Keratinocyte (primary cell): ENCODE data around the gene RHEB. TPM values are rescaled to one million over a fixed set of nuclear protein-coding genes. Genes with fewer than 3 reads are reported as not detected.

Experiments used
- DNase-seq: peaks from one replicate; pipeline ENCODE4 v3.0.0-alpha.2; 2011; ENCODE audit warnings: low read depth, missing footprints, low spot score
- FAIRE-seq: peaks from 2 replicates; lab custom pipeline; 2011; peaks lifted over from hg19 to GRCh38; lab: Jason Lieb, UNC
- H2AFZ ChIP-seq: 2 replicates; pipeline ENCODE4 v1.6.0; 2012; ENCODE audit warnings: low read length, control low read depth, inconsistent platforms; ENCODE audit not compliant: control insufficient read depth
- H3K27ac ChIP-seq: 2 replicates; pipeline ENCODE4 v1.5.1; 2011; ENCODE audit warnings: low read length; ENCODE audit not compliant: control insufficient read depth, insufficient read depth
- H3K27me3 ChIP-seq: 3 replicates; pipeline ENCODE4 v1.6.0; 2011; ENCODE audit warnings: low read length; ENCODE audit not compliant: control insufficient read depth, insufficient read depth; ENCODE audit errors: extremely low read depth
- H3K36me3 ChIP-seq, 2 experiments: 2 replicates in 1 of 2; 3 replicates in 1 of 2; pipeline ENCODE4 v1.5.1; 2011; ENCODE audit warnings: low read length in 2 of 2, mild to moderate bottlenecking in 1 of 2; ENCODE audit not compliant: control insufficient read depth in 2 of 2, insufficient read depth in 2 of 2; ENCODE audit errors: extremely low read depth in 1 of 2
- H3K4me1 ChIP-seq: 3 replicates; pipeline ENCODE4 v1.5.1; 2011; ENCODE audit warnings: low read length; ENCODE audit not compliant: control insufficient read depth, insufficient read depth; ENCODE audit errors: extremely low read depth
- H3K4me2 ChIP-seq: 3 replicates; pipeline ENCODE4 v1.6.0; 2011; ENCODE audit warnings: low read depth, low read length; ENCODE audit not compliant: control insufficient read depth, insufficient read depth; ENCODE audit errors: extremely low read depth
- H3K4me3 ChIP-seq, 3 experiments: fragments of 200-600 bp in 1 of 3; sonication (generic) in 1 of 3; 2 replicates in 2 of 3; 3 replicates in 1 of 3; pipeline ENCODE4 v1.5.1; 2011 to 2016; ENCODE audit warnings: low read length in 3 of 3, mild to moderate bottlenecking in 3 of 3, control low read depth in 2 of 3, inconsistent platforms in 1 of 3, low read depth in 1 of 3, mixed read lengths in 1 of 3, mixed run types in 1 of 3, moderate library complexity in 1 of 3; ENCODE audit not compliant: control insufficient read depth in 2 of 3, insufficient read depth in 2 of 3; ENCODE audit errors: extremely low read depth in 1 of 3
- H3K79me2 ChIP-seq: 2 replicates; pipeline ENCODE4 v1.6.0; 2012; ENCODE audit warnings: low read length; ENCODE audit not compliant: control insufficient read depth, insufficient read depth
- H3K9ac ChIP-seq: 3 replicates; pipeline ENCODE4 v1.6.0; 2011; ENCODE audit warnings: low read length; ENCODE audit not compliant: control insufficient read depth, insufficient read depth; ENCODE audit errors: extremely low read depth
- H3K9me1 ChIP-seq: 3 replicates; pipeline ENCODE4 v1.6.0; 2011; ENCODE audit warnings: low read length; ENCODE audit not compliant: control insufficient read depth, insufficient read depth; ENCODE audit errors: extremely low read depth
- H3K9me3 ChIP-seq: 2 replicates; pipeline ENCODE4 v1.5.1; 2012; ENCODE audit warnings: low read depth, low read length; ENCODE audit not compliant: control insufficient read depth
- H4K20me1 ChIP-seq: 3 replicates; pipeline ENCODE4 v1.6.0; 2011; ENCODE audit warnings: low read length; ENCODE audit not compliant: control insufficient read depth, insufficient read depth; ENCODE audit errors: extremely low read depth
- CTCF ChIP-seq, 3 experiments: IDR thresholded peaks in 1 of 3; conservative IDR thresholded peaks in 1 of 3; optimal IDR thresholded peaks in 1 of 3; 2 replicates in 2 of 3; 3 replicates in 1 of 3; pipeline versions ENCODE3 to v1.5.1; 2011; ENCODE audit warnings: low read length in 3 of 3, mild to moderate bottlenecking in 3 of 3, moderate library complexity in 2 of 3, control low read depth in 1 of 3, inconsistent platforms in 1 of 3; ENCODE audit not compliant: insufficient read depth in 2 of 3; ENCODE audit errors: extremely low read depth in 1 of 3
- EZH2 ChIP-seq: IDR thresholded peaks from one replicate; pipeline ENCODE4 v1.6.1; 2012; ENCODE audit warnings: inconsistent platforms, mild to moderate bottlenecking, low read length, moderate library complexity
- dilution Hi-C: fragments of 300-500 bp; cut with MboI; formaldehyde crosslinking; loops from one replicate; pipeline ENCODE4 v1.7.0; 2020; ENCODE audit warnings: low sequenced_read_pairs; ENCODE audit not compliant: extremely low pct_ligation_motif_present
- polyA plus RNA-seq, 5 experiments: library from polyadenylated mRNA; depleted of rRNA in 3 of 5; stranded (reverse) in 3 of 5; stranded (forward) in 1 of 5; unstranded in 1 of 5; fragments of >200 nt; gene quantifications; 1 replicate in 1 of 5; 2 replicates in 3 of 5; 3 replicates in 1 of 5; pipeline versions ENCODE4 v1.2.1 to v1.2.3, GENCODE V29; 2011 to 2012; ENCODE audit warnings: missing spikeins in 2 of 5, low read depth in 1 of 5, low replicate concordance in 1 of 5

RHEB gene
- polyA plus RNA-seq, 1 donor (not counting 4 experiments of a cell fraction or from before 2014, with no cell fraction given): 138 TPM

GRCh38 chr7:151454932-151455530 is 64.7 kb downstream of the RHEB start:
- peaks cover 6% of the 10 kb centered on the region for H3K4me1 ChIP-seq
- no peak for TF ChIP-seq EZH2
- no peak for TF ChIP-seq CTCF (optimal IDR thresholded peaks at IDR 0.05 in 1 of 3, IDR thresholded peaks at IDR 0.05 in 1 of 3, conservative IDR thresholded peaks at IDR 0.05 in 1 of 3; ENCODE audit: extremely low read depth in 1 of 3, insufficient read depth in 2 of 3, low read length in 3 of 3)
- dilution Hi-C loops: no loop called here
- no peak overlapping the region for H3K4me3 ChIP-seq
- H3K9ac ChIP-seq: no peak overlapping the region
- no peaks in the 10 kb centered on the region for H3K79me2 ChIP-seq
- no peak overlapping the region for H2AFZ ChIP-seq
- DNase-seq: no peak
- no peaks in the 10 kb centered on the region for H3K36me3 ChIP-seq
- H3K27ac ChIP-seq: no peak overlapping the region
- no peaks in the 10 kb centered on the region for H3K9me1 ChIP-seq
- H4K20me1 ChIP-seq: no peaks in the 10 kb centered on the region
- H3K27me3 ChIP-seq: peaks cover 4% of the 10 kb centered on the region
- H3K9me3 ChIP-seq: no peaks in the 10 kb centered on the region
- FAIRE-seq: no peak
- H3K4me2 ChIP-seq: no peak overlapping the region

DNA sequence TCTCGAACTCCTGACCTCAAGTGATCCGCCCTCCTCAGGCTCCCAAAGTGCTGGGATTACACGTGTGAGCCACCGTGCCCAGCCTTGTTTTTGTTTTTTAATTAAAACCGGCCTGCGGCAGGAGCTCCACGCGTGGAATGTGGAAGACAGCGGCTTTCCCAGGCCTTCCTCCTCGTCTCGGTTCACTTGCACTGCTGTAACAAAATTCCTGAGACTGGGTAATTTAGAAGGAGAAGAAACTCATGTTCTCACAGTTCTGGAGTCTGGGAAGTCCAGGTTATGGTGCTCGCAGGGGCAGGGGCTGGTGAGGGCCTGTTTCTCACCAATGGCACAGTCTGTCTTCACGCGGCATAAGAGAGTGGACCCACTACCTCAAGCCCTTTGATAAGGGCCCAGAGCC is 65.4 kb downstream of the RHEB start:
- no peak for TF ChIP-seq CTCF (optimal IDR thresholded peaks at IDR 0.05 in 1 of 3, IDR thresholded peaks at IDR 0.05 in 1 of 3, conservative IDR thresholded peaks at IDR 0.05 in 1 of 3; ENCODE audit: extremely low read depth in 1 of 3, insufficient read depth in 2 of 3, low read length in 3 of 3)
- TF ChIP-seq EZH2: no peak
- no peaks in the 10 kb centered on the region for H4K20me1 ChIP-seq
- H3K27me3 ChIP-seq: peaks cover 4% of the 10 kb centered on the region
- no peaks in the 10 kb centered on the region for H3K36me3 ChIP-seq
- FAIRE-seq (no peak), DNase-seq (no peak)
- H3K9me3 ChIP-seq: no peaks in the 10 kb centered on the region
- dilution Hi-C loops: no loop called here
- H3K79me2 ChIP-seq: no peaks in the 10 kb centered on the region
- H3K4me2 ChIP-seq: no peak overlapping the region
- H3K27ac ChIP-seq: no peak overlapping the region
- no peak overlapping the region for H3K4me3 ChIP-seq
- no peak overlapping the region for H2AFZ ChIP-seq
- H3K9ac ChIP-seq: no peak overlapping the region
- no peaks in the 10 kb centered on the region for H3K4me1 ChIP-seq
- H3K9me1 ChIP-seq: no peaks in the 10 kb centered on the region
